IMR-90 (cell line): ENCODE data around the gene PLD4. TPM values are rescaled to one million over a fixed set of nuclear protein-coding genes. Genes with fewer than 3 reads are reported as not detected.

Source experiments
- ATAC-seq: fragments of 200-7000 bp; cut with Tn5 transposase; 2 replicates; pipeline ENCODE4 v1.9.1; 2020; ENCODE audit warnings: low read depth, mild to moderate bottlenecking, moderate library complexity
- BruUV-seq: library from RNA; stranded (reverse); fragments of 400-500 nt; replicated peaks from 2 replicates; lab custom pipeline; 2021; lab: Mats Ljungman, UMichigan
- CTCF ChIA-PET: fragments of 300-600 bp; formaldehyde crosslinking; extraction: SDS; loops from one replicate; lab custom pipeline; 2021; ENCODE audit warnings: antibody characterized with exemption; lab: Yijun Ruan, JAX
- POLR2A ChIA-PET: fragments of 300-600 bp; sonication (Branson Sonifier 250); formaldehyde crosslinking; loops from one replicate; lab custom pipeline; 2022; ENCODE audit warnings: antibody characterized with exemption; ENCODE audit not compliant: unreplicated experiment; lab: Charles Lee
- DNase-seq: peaks from one replicate; pipeline ENCODE4 v3.0.0; 2013
- H2AFZ ChIP-seq: replicated peaks from 2 replicates; pipeline ENCODE3; 2013; ENCODE audit warnings: low read length, mild to moderate bottlenecking; ENCODE audit not compliant: poor library complexity
- H2AK5ac ChIP-seq: 2 replicates; pipeline ENCODE4 v1.6.1; 2013; ENCODE audit warnings: low read depth, low read length, inconsistent platforms
- H2AK9ac ChIP-seq: replicated peaks from 2 replicates; pipeline ENCODE3; 2013; ENCODE audit warnings: mild to moderate bottlenecking, low read depth, low read length, moderate library complexity; ENCODE audit not compliant: poor library complexity
- H2BK120ac ChIP-seq: 2 replicates; pipeline ENCODE4 v1.6.1; 2013; ENCODE audit warnings: low read depth, low read length, inconsistent platforms
- H2BK15ac ChIP-seq: 3 replicates; pipeline ENCODE4 v1.6.1; 2013; ENCODE audit warnings: low read depth, low read length, inconsistent platforms
- H2BK20ac ChIP-seq: 2 replicates; pipeline ENCODE4 v1.6.1; 2013; ENCODE audit warnings: low read depth, mild to moderate bottlenecking, inconsistent platforms, low read length, moderate library complexity
- H2BK5ac ChIP-seq: 2 replicates; pipeline ENCODE4 v1.6.1; 2013; ENCODE audit warnings: mild to moderate bottlenecking, low read depth, low read length, inconsistent platforms; ENCODE audit not compliant: poor library complexity, severe bottlenecking
- H3K14ac ChIP-seq: replicated peaks from 2 replicates; pipeline ENCODE4 v1.6.1; 2013; ENCODE audit warnings: low read depth, low read length, inconsistent platforms
- H3K18ac ChIP-seq: 2 replicates; pipeline ENCODE4 v1.6.1; 2013; ENCODE audit warnings: low read depth, low read length, control low read depth
- H3K23ac ChIP-seq: 2 replicates; pipeline ENCODE4 v1.6.1; 2013; ENCODE audit warnings: low read depth, low read length, inconsistent platforms
- H3K27ac ChIP-seq: 2 replicates; pipeline ENCODE4 v1.5.1; 2013; ENCODE audit warnings: mild to moderate bottlenecking, control low read depth, low read length; ENCODE audit not compliant: insufficient read depth
- H3K27me3 ChIP-seq: 2 replicates; pipeline ENCODE4 v1.6.1; 2013; ENCODE audit warnings: low read length; ENCODE audit not compliant: control insufficient read depth, insufficient read depth
- H3K36me3 ChIP-seq: 2 replicates; pipeline ENCODE4 v1.6.1; 2013; ENCODE audit warnings: low read length, mixed read lengths; ENCODE audit not compliant: control insufficient read depth, insufficient read depth
- H3K4ac ChIP-seq: 2 replicates; pipeline ENCODE4 v1.6.1; 2013; ENCODE audit warnings: low read depth, low read length, inconsistent platforms
- H3K4me1 ChIP-seq: 2 replicates; pipeline ENCODE4 v1.6.1; 2013; ENCODE audit warnings: low read length, mixed read lengths; ENCODE audit not compliant: control insufficient read depth, insufficient read depth
- H3K4me2 ChIP-seq: 2 replicates; pipeline ENCODE4 v1.6.1; 2013; ENCODE audit warnings: low read depth, mild to moderate bottlenecking, control low read depth, low read length, moderate library complexity
- H3K4me3 ChIP-seq: 2 replicates; pipeline ENCODE4 v1.5.1; 2013; ENCODE audit warnings: low read depth, mild to moderate bottlenecking, control low read depth, low read length, moderate library complexity; ENCODE audit not compliant: insufficient read depth
- H3K56ac ChIP-seq: 2 replicates; pipeline ENCODE4 v1.6.1; 2013; ENCODE audit warnings: low read length, inconsistent platforms; ENCODE audit not compliant: insufficient read depth; ENCODE audit errors: extremely low read depth
- H3K79me1 ChIP-seq, 2 experiments: 2 replicates each; pipeline ENCODE4 v1.6.1; 2013; ENCODE audit warnings: low read length in 2 of 2, inconsistent platforms in 1 of 2, low read depth in 1 of 2
- H3K9ac ChIP-seq: 2 replicates; pipeline ENCODE4 v1.6.1; 2013; ENCODE audit warnings: low read depth, low read length, control low read depth
- H3K9me1 ChIP-seq: 2 replicates; pipeline ENCODE4 v1.6.1; 2013; ENCODE audit warnings: low read length, inconsistent platforms; ENCODE audit not compliant: insufficient read depth
- H3K9me3 ChIP-seq: 2 replicates; pipeline ENCODE4 v1.6.1; 2013; ENCODE audit warnings: low read length; ENCODE audit not compliant: control insufficient read depth, insufficient read depth
- H4K20me1 ChIP-seq: 2 replicates; pipeline ENCODE4 v1.6.1; 2013; ENCODE audit warnings: low read length, inconsistent platforms; ENCODE audit not compliant: insufficient read depth
- H4K5ac ChIP-seq: 2 replicates; pipeline ENCODE4 v1.6.1; 2013; ENCODE audit warnings: mild to moderate bottlenecking, low read depth, low read length, control low read depth
- H4K8ac ChIP-seq, 2 experiments: 2 replicates each; pipeline ENCODE4 v1.6.1; 2013; ENCODE audit warnings: low read depth in 2 of 2, low read length in 2 of 2, control low read depth in 1 of 2, inconsistent platforms in 1 of 2
- H4K91ac ChIP-seq: 2 replicates; pipeline ENCODE4 v1.6.1; 2013; ENCODE audit warnings: low read depth, low read length, inconsistent platforms; ENCODE audit not compliant: insufficient read depth
- BHLHE40 ChIP-seq: fragments of 150-350 bp; IDR thresholded peaks from 2 replicates; pipeline ENCODE4 v1.6.1; 2016; ENCODE audit warnings: mild to moderate bottlenecking, low read depth, low read length
- CEBPB ChIP-seq: IDR thresholded peaks from 2 replicates; pipeline ENCODE4 v1.6.1; 2012; ENCODE audit warnings: low read depth, low read length, improper control_type of control experiment
- CHD1 ChIP-seq: IDR thresholded peaks from 2 replicates; pipeline ENCODE4 v1.6.1; 2012; ENCODE audit warnings: low read depth, low read length, improper control_type of control experiment
- CTCF ChIP-seq: conservative IDR thresholded peaks from 2 replicates; pipeline ENCODE4 v1.5.1; 2012; ENCODE audit warnings: mild to moderate bottlenecking, low read depth, low read length, improper control_type of control experiment
- FOS ChIP-seq: fragments of 150-350 bp; IDR thresholded peaks from 2 replicates; pipeline ENCODE4 v1.6.1; 2016; ENCODE audit warnings: low read depth, low read length
- MAFK ChIP-seq: IDR thresholded peaks from 2 replicates; pipeline ENCODE4 v1.6.1; 2012; ENCODE audit warnings: low read depth, low read length, improper control_type of control experiment
- MAZ ChIP-seq: IDR thresholded peaks from 2 replicates; pipeline ENCODE4 v1.6.1; 2012; ENCODE audit warnings: low read depth, mild to moderate bottlenecking, low read length, improper control_type of control experiment, moderate library complexity, borderline replicate concordance
- MXI1 ChIP-seq: IDR thresholded peaks from 2 replicates; pipeline ENCODE4 v1.6.1; 2012; ENCODE audit warnings: low read depth, mild to moderate bottlenecking, low read length, moderate library complexity, borderline replicate concordance
- NFE2L2 ChIP-seq: fragments of 150-350 bp; IDR thresholded peaks from 2 replicates; pipeline ENCODE4 v1.6.1; 2016; ENCODE audit warnings: low read depth, mild to moderate bottlenecking, low read length
- POLR2A ChIP-seq: IDR thresholded peaks from 2 replicates; pipeline ENCODE4 v1.6.1; 2012; ENCODE audit warnings: mild to moderate bottlenecking, low read depth, low read length
- RAD21 ChIP-seq: IDR thresholded peaks from 2 replicates; pipeline ENCODE4 v1.6.1; 2012; ENCODE audit warnings: low read length, improper control_type of control experiment
- RCOR1 ChIP-seq: IDR thresholded peaks from 2 replicates; pipeline ENCODE4 v1.6.1; 2012; ENCODE audit warnings: mild to moderate bottlenecking, low read length, improper control_type of control experiment; ENCODE audit not compliant: insufficient replicate concordance
- RFX5 ChIP-seq: IDR thresholded peaks from 2 replicates; pipeline ENCODE4 v1.8.0; 2012; ENCODE audit warnings: low read depth, mild to moderate bottlenecking, low read length, moderate library complexity
- SMC3 ChIP-seq: fragments of 150-350 bp; IDR thresholded peaks from 2 replicates; pipeline ENCODE4 v1.6.1; 2016; ENCODE audit warnings: low read depth, mild to moderate bottlenecking, antibody characterized with exemption, low read length, moderate library complexity
- WGBS, 2 experiments: methylation state at CpG; one replicate each; pipeline versions ENCODE4 v1.1.5 to v1.1.7; 2013; ENCODE audit warnings: missing lambda C conversion rate in 2 of 2; ENCODE audit not compliant: insufficient read length in 1 of 2; ENCODE audit errors: extremely low coverage in 2 of 2; 5-methylcytosine and 5-hydroxymethylcytosine counted together
- dilution Hi-C: fragments of 300-500 bp; cut with HindIII; formaldehyde crosslinking; loops from one replicate; pipeline ENCODE4 v1.14.3; 2018; ENCODE audit warnings: low sequenced_read_pairs; ENCODE audit not compliant: unreplicated experiment
- in situ Hi-C: fragments of 300-500 bp; cut with MboI; formaldehyde crosslinking; loops from 3 replicates; pipeline ENCODE4 v1.14.3; 2019; ENCODE audit warnings: low sequenced_read_pairs, inconsistent platforms, mixed read lengths
- intact Hi-C: fragments of 100-400 bp; cut with micrococcal nuclease; formaldehyde crosslinking; loops from 2 replicates; pipeline ENCODE4 v1.10.0; 2022
- polyA plus RNA-seq, 3 experiments: library from polyadenylated mRNA; depleted of rRNA; stranded (reverse); fragments of >200 nt; gene quantifications; 2 replicates each; pipeline ENCODE4 v1.2.3, GENCODE V29; 2012; ENCODE audit warnings: low replicate concordance in 1 of 3
- total RNA-seq: library from RNA; depleted of rRNA; stranded (reverse); fragments of >200 nt; gene quantifications from 2 replicates; pipeline ENCODE4 v1.2.3, GENCODE V29; 2012
- TF ChIP-seq, protein P1 (sequence below): fragments of 150-350 bp; IDR thresholded peaks from 2 replicates; pipeline ENCODE4 v1.6.1; 2017; ENCODE audit warnings: mild to moderate bottlenecking, antibody characterized with exemption, low read length, low read depth
- TF ChIP-seq, protein P2 (sequence below): fragments of 150-350 bp; IDR thresholded peaks from 2 replicates; pipeline ENCODE4 v1.6.1; 2016; ENCODE audit warnings: low read depth, mild to moderate bottlenecking, low read length, moderate library complexity, borderline replicate concordance

The PLD4 gene
- total and polyA plus RNA-seq, 2 of the 4 experiments (the other 2 are of a cell fraction), result 0.05 TPM; not detected in 1

GRCh38 chr14:104935955-104936354, 11.3 kb downstream of the PLD4 start:
- H3K14ac ChIP-seq, result no peak overlapping the region
- no peak overlapping the region for H2BK15ac ChIP-seq
- H2AK9ac ChIP-seq, result no peak overlapping the region
- no peak overlapping the region for H2BK120ac ChIP-seq
- H3K9me3 ChIP-seq, result no peaks in the 10 kb centered on the region
- in situ Hi-C loops, result loop anchor here (5.0 kb wide), 1 partner anchor 36 kb away; no protein-coding TSS in a partner anchor
- TF ChIP-seq POLR2A (no peak), FOS (no peak), CTCF (no peak), RAD21 (no peak), CEBPB (no peak), NFE2L2 (no peak), RFX5 (no peak), MXI1 (no peak), CHD1 (no peak), RCOR1 (no peak), BHLHE40 (no peak), MAFK (no peak), SMC3 (no peak), MAZ (no peak)
- TF ChIP-seq, protein P1, sequence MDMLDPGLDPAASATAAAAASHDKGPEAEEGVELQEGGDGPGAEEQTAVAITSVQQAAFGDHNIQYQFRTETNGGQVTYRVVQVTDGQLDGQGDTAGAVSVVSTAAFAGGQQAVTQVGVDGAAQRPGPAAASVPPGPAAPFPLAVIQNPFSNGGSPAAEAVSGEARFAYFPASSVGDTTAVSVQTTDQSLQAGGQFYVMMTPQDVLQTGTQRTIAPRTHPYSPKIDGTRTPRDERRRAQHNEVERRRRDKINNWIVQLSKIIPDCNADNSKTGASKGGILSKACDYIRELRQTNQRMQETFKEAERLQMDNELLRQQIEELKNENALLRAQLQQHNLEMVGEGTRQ, result no peak
- TF ChIP-seq, protein P2, sequence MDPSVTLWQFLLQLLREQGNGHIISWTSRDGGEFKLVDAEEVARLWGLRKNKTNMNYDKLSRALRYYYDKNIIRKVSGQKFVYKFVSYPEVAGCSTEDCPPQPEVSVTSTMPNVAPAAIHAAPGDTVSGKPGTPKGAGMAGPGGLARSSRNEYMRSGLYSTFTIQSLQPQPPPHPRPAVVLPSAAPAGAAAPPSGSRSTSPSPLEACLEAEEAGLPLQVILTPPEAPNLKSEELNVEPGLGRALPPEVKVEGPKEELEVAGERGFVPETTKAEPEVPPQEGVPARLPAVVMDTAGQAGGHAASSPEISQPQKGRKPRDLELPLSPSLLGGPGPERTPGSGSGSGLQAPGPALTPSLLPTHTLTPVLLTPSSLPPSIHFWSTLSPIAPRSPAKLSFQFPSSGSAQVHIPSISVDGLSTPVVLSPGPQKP, result no peak
- no peak overlapping the region for H3K4me2 ChIP-seq
- no peaks in the 10 kb centered on the region for H3K9me1 ChIP-seq
- no peak overlapping the region for H3K18ac ChIP-seq
- no peak overlapping the region for H2AK5ac ChIP-seq
- no peak overlapping the region for H2BK5ac ChIP-seq
- intact Hi-C loops, result no loop called here
- H2AFZ ChIP-seq, result no peak overlapping the region
- H3K4me3 ChIP-seq, result no peak overlapping the region
- ChIA-PET POLR2A (no interaction called here), CTCF (no interaction called here)
- no peak overlapping the region for H4K5ac ChIP-seq
- no peak overlapping the region for H3K23ac ChIP-seq
- ATAC-seq (no peak), DNase-seq (no peak)
- H3K27ac ChIP-seq, result no peak overlapping the region
- H4K8ac ChIP-seq, result no peak overlapping the region
- no peak overlapping the region for H2BK20ac ChIP-seq
- H3K4ac ChIP-seq, result no peak overlapping the region
- peaks cover 2% of the 10 kb centered on the region; the same call in 1 of the 2 replicates for H3K4me1 ChIP-seq
- H4K20me1 ChIP-seq, result no peaks in the 10 kb centered on the region
- no CpG with 5 or more reads among the region's 2 CpGs for WGBS, 2 experiments
- no peaks in the 10 kb centered on the region for H3K79me1 ChIP-seq
- no peak overlapping the region for H3K56ac ChIP-seq
- no peak overlapping the region for H4K91ac ChIP-seq
- no TSS peak for BruUV-seq
- no peaks in the 10 kb centered on the region for H3K36me3 ChIP-seq
- H3K27me3 ChIP-seq, result peaks cover 58% of the 10 kb centered on the region
- dilution Hi-C loops, result loop anchor here (10.0 kb wide), 1 partner anchor 119 kb away; no protein-coding TSS in a partner anchor
- H3K9ac ChIP-seq, result no peak overlapping the region
